Spinal cord (tissue), 10 donors: ENCODE measurements around the gene MYO15A. TPM values are rescaled to one million over a fixed set of nuclear protein-coding genes. Genes with fewer than 3 reads are reported as not detected.

Experiments
- DNase-seq, 6 donors: peaks; one replicate each; pipeline versions ENCODE4 v3.0.0 to v3.0.0-alpha.2; 2013 to 2015; ENCODE audit warnings: low spot score in 6 of 6, low read depth in 4 of 6
- H3K27ac ChIP-seq: one replicate; pipeline ENCODE4 v1.5.1; 2013; ENCODE audit warnings: low read depth, low read length, control low read depth
- H3K27me3 ChIP-seq: one replicate; pipeline ENCODE4 v1.6.1; 2013; ENCODE audit warnings: low read length; ENCODE audit not compliant: control insufficient read depth, insufficient read depth
- H3K36me3 ChIP-seq: one replicate; pipeline ENCODE4 v1.6.1; 2013; ENCODE audit warnings: low read length; ENCODE audit not compliant: control insufficient read depth, insufficient read depth
- H3K4me1 ChIP-seq: one replicate; pipeline ENCODE4 v1.6.1; 2013; ENCODE audit warnings: low read length; ENCODE audit not compliant: control insufficient read depth, insufficient read depth
- H3K4me3 ChIP-seq: one replicate; pipeline ENCODE4 v1.5.1; 2013; ENCODE audit warnings: low read depth, low read length, control low read depth
- H3K9me3 ChIP-seq: one replicate; pipeline ENCODE4 v1.6.1; 2013; ENCODE audit warnings: low read length; ENCODE audit not compliant: control insufficient read depth, insufficient read depth
- WGBS: methylation state at CpG from one replicate; pipeline ENCODE4 v1.1.5; 2013; ENCODE audit warnings: missing lambda C conversion rate; ENCODE audit not compliant: insufficient coverage; 5-methylcytosine and 5-hydroxymethylcytosine counted together
- polyA plus RNA-seq, 2 donors: library from polyadenylated mRNA; unstranded; fragments of 120-200 nt; gene quantifications; one replicate each; pipeline ENCODE4 v1.2.1, GENCODE V29; 2013; ENCODE audit not compliant: insufficient read length in 2 of 2
- total RNA-seq, 2 donors: library from RNA; depleted of rRNA in 1 of 2; stranded (reverse); fragments of 120-200 nt in 1 of 2; fragments of >200 nt in 1 of 2; gene quantifications; one replicate each; pipeline versions ENCODE4 v1.2.3 to v1.2.4, GENCODE V29; 2013 to 2014
- donor health status: healthy.

Gene MYO15A
- total and polyA plus RNA-seq, 4 donors, result 1.3 to 6.8 (median 3.6) TPM

GRCh38 chr17:18111330-18111971, 2.9 kb downstream of the MYO15A start:
- H3K27me3 ChIP-seq, result no peaks in the 10 kb centered on the region
- 88% methylated on average over 5 of the region's 6 CpGs for WGBS

GRCh38 chr17:18115517-18115916, 7.0 kb downstream of the MYO15A start:
- no peak overlapping the region for H3K4me3 ChIP-seq
- DNase-seq, result no peak
- no peaks in the 10 kb centered on the region for H3K27me3 ChIP-seq
- H3K36me3 ChIP-seq, result peaks cover 4% of the 10 kb centered on the region
- no peak overlapping the region for H3K27ac ChIP-seq
- WGBS, result 74% methylated on average over 7 of the region's 7 CpGs
- H3K4me1 ChIP-seq, result peaks cover 5% of the 10 kb centered on the region
- H3K9me3 ChIP-seq, result no peaks in the 10 kb centered on the region

More at GRCh38 chr17:18111330-18111971, 2.9 kb downstream of the MYO15A start:
- Histone ChIP-seq H3K4me1 (peaks cover 13% of the 10 kb centered on the region), H3K27ac (no peak overlapping the region), H3K9me3 (no peaks in the 10 kb centered on the region), H3K4me3 (no peak overlapping the region), H3K36me3 (peaks cover 17% of the 10 kb centered on the region)
- no peak for DNase-seq

GRCh38 chr17:18116078-18116477, 7.5 kb downstream of the MYO15A start:
- no peaks in the 10 kb centered on the region for H3K9me3 ChIP-seq
- H3K36me3 ChIP-seq, result peaks cover 4% of the 10 kb centered on the region
- peaks cover 5% of the 10 kb centered on the region for H3K4me1 ChIP-seq
- DNase-seq, result no peak
- no peak overlapping the region for H3K4me3 ChIP-seq
- 96% methylated on average over 4 of the region's 5 CpGs for whole genome bisulfite sequencing
- no peaks in the 10 kb centered on the region for H3K27me3 ChIP-seq
- no peak overlapping the region for H3K27ac ChIP-seq

- Histone ChIP-seq H3K4me1 (peaks cover 5% of the 10 kb centered on the region), H3K27me3 (no peaks in the 10 kb centered on the region), H3K36me3 (peaks cover 6% of the 10 kb centered on the region), H3K27ac (no peak overlapping the region), H3K9me3 (no peaks in the 10 kb centered on the region), H3K4me3 (no peak overlapping the region)
- no peak for DNase-seq
- 100% methylated on average over 1 of the region's 1 CpG for WGBS
Measured at GRCh38 chr17:18117533-18117932, 9.0 kb downstream of the MYO15A start.

- Histone ChIP-seq H3K27me3 (no peaks in the 10 kb centered on the region), H3K36me3 (peaks cover 6% of the 10 kb centered on the region), H3K27ac (no peak overlapping the region), H3K4me1 (peaks cover 5% of the 10 kb centered on the region), H3K4me3 (no peak overlapping the region), H3K9me3 (no peaks in the 10 kb centered on the region)
- DNase-seq, result no peak
- WGBS, result 87% methylated on average over 33 of the region's 33 CpGs
Measured at GRCh38 chr17:18117982-18118975, 9.7 kb downstream of the MYO15A start.

GRCh38 chr17:18119166-18119745, 10.7 kb downstream of the MYO15A start:
- Histone ChIP-seq H3K4me1 (peaks cover 5% of the 10 kb centered on the region), H3K9me3 (no peaks in the 10 kb centered on the region), H3K27me3 (no peaks in the 10 kb centered on the region), H3K4me3 (no peak overlapping the region), H3K36me3 (peaks cover 6% of the 10 kb centered on the region), H3K27ac (no peak overlapping the region)
- DNase-seq, result no peak
- WGBS, result 97% methylated on average over 57 of the region's 57 CpGs

GRCh38 chr17:18119938-18120337, 11.4 kb downstream of the MYO15A start:
- WGBS, result 94% methylated on average over 23 of the region's 30 CpGs
- H3K27me3 ChIP-seq, result no peaks in the 10 kb centered on the region

GRCh38 chr17:18120461-18121017, 12.0 kb downstream of the MYO15A start:
- no peak for DNase-seq
- Histone ChIP-seq H3K27me3 (no peaks in the 10 kb centered on the region), H3K36me3 (peaks cover 6% of the 10 kb centered on the region), H3K27ac (no peak overlapping the region), H3K9me3 (no peaks in the 10 kb centered on the region), H3K4me3 (no peak overlapping the region), H3K4me1 (peaks cover 5% of the 10 kb centered on the region)
- 85% methylated on average over 68 of the region's 68 CpGs for WGBS

More at GRCh38 chr17:18119938-18120337, 11.4 kb downstream of the MYO15A start:
- Histone ChIP-seq H3K36me3 (peaks cover 6% of the 10 kb centered on the region), H3K4me3 (no peak overlapping the region), H3K4me1 (peaks cover 5% of the 10 kb centered on the region), H3K9me3 (no peaks in the 10 kb centered on the region), H3K27ac (no peak overlapping the region)
- DNase-seq, result no peak

- Histone ChIP-seq H3K4me3 (no peak overlapping the region), H3K9me3 (no peaks in the 10 kb centered on the region), H3K4me1 (peaks cover 5% of the 10 kb centered on the region), H3K27me3 (no peaks in the 10 kb centered on the region), H3K36me3 (peaks cover 6% of the 10 kb centered on the region), H3K27ac (no peak overlapping the region)
- DNase-seq, result no peak
- WGBS, result 91% methylated on average over 54 of the region's 54 CpGs
Measured at GRCh38 chr17:18121144-18121910, 12.8 kb downstream of the MYO15A start.
